ENCODE data around the gene ARNT2.
"Not testable (repeated sequence)": the region's sequence is repeated elsewhere in the genome, so short reads cannot be mapped to it uniquely, and the experiment has no call there.

ARNT2 gene

GRCh38 chr15:80494351-80494751 is 90.2 kb downstream of the ARNT2 start:
- no peak for DNase-seq

- no peak for DNase-seq
Measured at GRCh38 chr15:80494756-80495155, 90.6 kb downstream of the ARNT2 start.

- DNase-seq, result no peak
Measured at GRCh38 chr15:80495401-80495942, 91.3 kb downstream of the ARNT2 start.

GRCh38 chr15:80496096-80496495 is 91.9 kb downstream of the ARNT2 start:
- no peak for DNase-seq

GRCh38 chr15:80497221-80497620 is 93.0 kb downstream of the ARNT2 start:
- DNase-seq, result no peak

- DNase-seq, result no peak
Measured at GRCh38 chr15:80498652-80499051, 94.5 kb downstream of the ARNT2 start.

- no peak for DNase-seq
Measured at GRCh38 chr15:80500021-80500420, 95.8 kb downstream of the ARNT2 start.

- no peak for DNase-seq
Measured at GRCh38 chr15:80501476-80501875, 97.3 kb downstream of the ARNT2 start.

- DNase-seq, result no peak
Measured at GRCh38 chr15:80502782-80503181, 98.6 kb downstream of the ARNT2 start.

GRCh38 chr15:80503319-80503952 is 99.3 kb downstream of the ARNT2 start:
- DNase-seq, result no peak

GRCh38 chr15:80504931-80505330 is 100.7 kb downstream of the ARNT2 start:
- no peak for DNase-seq

- no peak for DNase-seq
Measured at GRCh38 chr15:80506286-80506893, 102.2 kb downstream of the ARNT2 start.

- no peak for DNase-seq
Measured at GRCh38 chr15:80507131-80507530, 102.9 kb downstream of the ARNT2 start.

GRCh38 chr15:80507638-80508316 is 103.6 kb downstream of the ARNT2 start:
- DNase-seq, result no peak

GRCh38 chr15:80508783-80509182 is 104.6 kb downstream of the ARNT2 start:
- no peak for DNase-seq

- DNase-seq, result no peak
Measured at GRCh38 chr15:80509800-80510199, 105.6 kb downstream of the ARNT2 start.

- DNase-seq, result not testable (repeated sequence)
Measured at GRCh38 chr15:80510985-80511384, 106.8 kb downstream of the ARNT2 start.

GRCh38 chr15:80512726-80513660 is 108.8 kb downstream of the ARNT2 start:
- no peak for DNase-seq

- DNase-seq, result no peak
Measured at GRCh38 chr15:80514071-80514780, 110.0 kb downstream of the ARNT2 start.

- no peak for DNase-seq
Measured at GRCh38 chr15:80517290-80517689, 113.1 kb downstream of the ARNT2 start.

- DNase-seq, result no peak
Measured at GRCh38 chr15:80518522-80518921, 114.3 kb downstream of the ARNT2 start.

- no peak for DNase-seq
Measured at GRCh38 chr15:80523746-80524145, 119.6 kb downstream of the ARNT2 start.

Measured in AML-193 (cell line).